ENCODE measurements around the gene PITPNM3.

Gene PITPNM3

GRCh38 chr17:6560496-6560895 lies 4.1 kb upstream of the PITPNM3 start:
- DNase-seq (ENCODE audit: low read depth) = no peak
- TF ChIP-seq CTCF (IDR thresholded peaks at IDR 0.05; ENCODE audit: low read depth, low read length, missing control alignments) = no peak
- in situ Hi-C loops (cut with HindIII; ENCODE audit: low sequenced_read_pairs) = no loop called here
- H3K4me3 ChIP-seq (ENCODE audit: low read depth, low read length) = no peak overlapping the region

- TF ChIP-seq CTCF (IDR thresholded peaks at IDR 0.05; ENCODE audit: low read depth, low read length, missing control alignments) = no peak
- no peak for DNase-seq (ENCODE audit: low read depth)
- in situ Hi-C loops (cut with HindIII; ENCODE audit: low sequenced_read_pairs) = no loop called here
- no peak overlapping the region for H3K4me3 ChIP-seq (ENCODE audit: low read depth, low read length)
Observed at GRCh38 chr17:6559753-6560215, 3.4 kb upstream of the PITPNM3 start.

- H3K4me3 ChIP-seq (ENCODE audit: low read depth, low read length) = no peak overlapping the region
- no peak for DNase-seq (ENCODE audit: low read depth)
- TF ChIP-seq CTCF (IDR thresholded peaks at IDR 0.05; ENCODE audit: low read depth, low read length, missing control alignments) = no peak
Observed at GRCh38 chr17:6558932-6559752, 2.8 kb upstream of the PITPNM3 start.

GRCh38 chr17:6558276-6558675 lies 1.9 kb upstream of the PITPNM3 start:
- TF ChIP-seq CTCF (IDR thresholded peaks at IDR 0.05; ENCODE audit: low read depth, low read length, missing control alignments) = no peak
- H3K4me3 ChIP-seq (ENCODE audit: low read depth, low read length) = no peak overlapping the region
- in situ Hi-C loops (cut with HindIII; ENCODE audit: low sequenced_read_pairs) = no loop called here
- DNase-seq (ENCODE audit: low read depth) = no peak

More at GRCh38 chr17:6558932-6559752, 2.8 kb upstream of the PITPNM3 start:
- in situ Hi-C loops (cut with HindIII; ENCODE audit: low sequenced_read_pairs) = no loop called here

GRCh38 chr17:6557040-6557438 lies 684 bp upstream of the PITPNM3 start:
- TF ChIP-seq CTCF (IDR thresholded peaks at IDR 0.05; ENCODE audit: low read depth, low read length, missing control alignments) = no peak
- H3K4me3 ChIP-seq (ENCODE audit: low read depth, low read length) = no peak overlapping the region
- no peak for DNase-seq (ENCODE audit: low read depth)
- in situ Hi-C loops (cut with HindIII; ENCODE audit: low sequenced_read_pairs) = no loop called here

GRCh38 chr17:6555331-6556120 lies 829 bp downstream of the PITPNM3 start:
- no peak for TF ChIP-seq CTCF (IDR thresholded peaks at IDR 0.05; ENCODE audit: low read depth, low read length, missing control alignments)
- DNase-seq (ENCODE audit: low read depth) = no peak
- H3K4me3 ChIP-seq (ENCODE audit: low read depth, low read length) = peak overlapping the region; percentile 38
- in situ Hi-C loops (cut with HindIII; ENCODE audit: low sequenced_read_pairs) = no loop called here
